DND-41 (cell line): Measurements from ENCODE around the gene PDPN.

Experiments used
- ATAC-seq: fragments of 200-7000 bp; cut with Tn5 transposase; 3 replicates; pipeline ENCODE4 v1.9.1; 2021; ENCODE audit warnings: low read depth; ENCODE audit not compliant: insufficient read depth
- DNase-seq: peaks from one replicate; pipeline ENCODE4 v3.0.0-alpha.2; 2020
- H2AFZ ChIP-seq: 2 replicates; pipeline ENCODE4 v1.6.0; 2012; ENCODE audit warnings: low read depth, low read length
- H3K27ac ChIP-seq: 2 replicates; pipeline ENCODE4 v1.5.1; 2012; ENCODE audit warnings: low read length, inconsistent platforms
- H3K27me3 ChIP-seq: fragments of 200-600 bp; sonication (generic); 2 replicates; pipeline ENCODE4 v1.6.0; 2012; ENCODE audit warnings: low read length, mild to moderate bottlenecking, inconsistent platforms; ENCODE audit not compliant: insufficient read depth, poor library complexity
- H3K36me3 ChIP-seq: 2 replicates; pipeline ENCODE4 v1.5.1; 2012; ENCODE audit warnings: low read length, inconsistent platforms; ENCODE audit not compliant: insufficient read depth
- H3K4me1 ChIP-seq: 2 replicates; pipeline ENCODE4 v1.5.1; 2012; ENCODE audit warnings: mild to moderate bottlenecking, low read length; ENCODE audit not compliant: insufficient read depth
- H3K4me2 ChIP-seq: 2 replicates; pipeline ENCODE4 v1.6.0; 2012; ENCODE audit warnings: mild to moderate bottlenecking, moderate library complexity, low read length, inconsistent platforms; ENCODE audit not compliant: insufficient read depth
- H3K4me3 ChIP-seq, 2 experiments: fragments of 200-600 bp in 1 of 2; shearing (Covaris generic) in 1 of 2; 2 replicates each; pipeline ENCODE4 v1.5.1; 2012 to 2016; ENCODE audit warnings: inconsistent platforms in 2 of 2, low read length in 2 of 2, mild to moderate bottlenecking in 2 of 2, low read depth in 1 of 2, moderate library complexity in 1 of 2
- H3K79me2 ChIP-seq: 2 replicates; pipeline ENCODE4 v1.6.0; 2012; ENCODE audit warnings: low read length, inconsistent platforms; ENCODE audit not compliant: insufficient read depth
- H3K9ac ChIP-seq: 2 replicates; pipeline ENCODE4 v1.6.0; 2012; ENCODE audit warnings: low read depth, mild to moderate bottlenecking, inconsistent platforms, low read length, moderate library complexity
- H3K9me3 ChIP-seq: 2 replicates; pipeline ENCODE4 v1.5.1; 2012; ENCODE audit warnings: low read length, moderate library complexity, mild to moderate bottlenecking, inconsistent platforms; ENCODE audit not compliant: insufficient read depth, severe bottlenecking
- H4K20me1 ChIP-seq: 2 replicates; pipeline ENCODE4 v1.6.0; 2012; ENCODE audit warnings: low read length; ENCODE audit not compliant: insufficient read depth
- EZH2 ChIP-seq: IDR thresholded peaks from 3 replicates; pipeline ENCODE4 v1.6.1; 2012; ENCODE audit warnings: borderline replicate concordance, low read depth, mild to moderate bottlenecking, moderate library complexity, low read length, inconsistent platforms; ENCODE audit not compliant: severe bottlenecking
- TF ChIP-seq, protein P1 (sequence below): IDR thresholded peaks from 2 replicates; pipeline ENCODE4 v1.5.1; 2012; ENCODE audit warnings: borderline replicate concordance, low read length, moderate library complexity, mild to moderate bottlenecking; ENCODE audit not compliant: poor library complexity, severe bottlenecking; ENCODE audit errors: extremely low read depth

The PDPN gene

DNA sequence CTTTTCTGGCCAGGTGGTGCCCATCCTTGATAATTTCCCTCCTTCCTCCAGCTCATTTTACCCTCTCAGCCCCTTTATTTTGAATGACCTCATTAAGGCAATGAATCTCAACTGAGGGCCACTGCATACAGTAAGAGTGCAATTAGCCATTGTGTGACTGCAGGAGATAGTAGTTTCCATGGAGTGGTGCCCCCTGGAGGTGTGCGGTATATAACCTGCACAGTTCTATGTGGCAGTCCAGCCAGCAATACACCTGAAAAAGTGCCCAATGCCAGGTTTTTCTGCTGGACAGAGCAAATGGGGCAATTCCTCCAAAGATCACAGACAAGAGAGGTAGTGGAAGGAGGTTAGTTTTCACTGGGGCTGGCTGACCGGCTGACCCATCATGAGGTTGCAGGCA is 43.9 kb upstream of the PDPN start:
- DNase-seq (peak; percentile 25), ATAC-seq (peak; percentile 54; the same call in 1 of the 3 replicates)
- no peak for TF ChIP-seq EZH2
- TF ChIP-seq, protein P1, sequence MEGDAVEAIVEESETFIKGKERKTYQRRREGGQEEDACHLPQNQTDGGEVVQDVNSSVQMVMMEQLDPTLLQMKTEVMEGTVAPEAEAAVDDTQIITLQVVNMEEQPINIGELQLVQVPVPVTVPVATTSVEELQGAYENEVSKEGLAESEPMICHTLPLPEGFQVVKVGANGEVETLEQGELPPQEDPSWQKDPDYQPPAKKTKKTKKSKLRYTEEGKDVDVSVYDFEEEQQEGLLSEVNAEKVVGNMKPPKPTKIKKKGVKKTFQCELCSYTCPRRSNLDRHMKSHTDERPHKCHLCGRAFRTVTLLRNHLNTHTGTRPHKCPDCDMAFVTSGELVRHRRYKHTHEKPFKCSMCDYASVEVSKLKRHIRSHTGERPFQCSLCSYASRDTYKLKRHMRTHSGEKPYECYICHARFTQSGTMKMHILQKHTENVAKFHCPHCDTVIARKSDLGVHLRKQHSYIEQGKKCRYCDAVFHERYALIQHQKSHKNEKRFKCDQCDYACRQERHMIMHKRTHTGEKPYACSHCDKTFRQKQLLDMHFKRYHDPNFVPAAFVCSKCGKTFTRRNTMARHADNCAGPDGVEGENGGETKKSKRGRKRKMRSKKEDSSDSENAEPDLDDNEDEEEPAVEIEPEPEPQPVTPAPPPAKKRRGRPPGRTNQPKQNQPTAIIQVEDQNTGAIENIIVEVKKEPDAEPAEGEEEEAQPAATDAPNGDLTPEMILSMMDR: peak; percentile 56
- H3K36me3 ChIP-seq: no peaks in the 10 kb centered on the region
- peaks cover 12% of the 10 kb centered on the region; the same call in 1 of the 2 replicates for H3K4me1 ChIP-seq
- no peak overlapping the region for H3K4me2 ChIP-seq
- no peak overlapping the region for H2AFZ ChIP-seq
- no peaks in the 10 kb centered on the region for H3K9me3 ChIP-seq
- no peaks in the 10 kb centered on the region for H4K20me1 ChIP-seq
- no peak overlapping the region for H3K9ac ChIP-seq
- H3K4me3 ChIP-seq: no peak overlapping the region
- no peaks in the 10 kb centered on the region for H3K79me2 ChIP-seq
- H3K27me3 ChIP-seq: no peaks in the 10 kb centered on the region
- no peak overlapping the region for H3K27ac ChIP-seq

- no peaks in the 10 kb centered on the region for H3K27me3 ChIP-seq
- no peak overlapping the region for H3K4me2 ChIP-seq
- H3K36me3 ChIP-seq: no peaks in the 10 kb centered on the region
- peaks cover 12% of the 10 kb centered on the region; the same call in 1 of the 2 replicates for H3K4me1 ChIP-seq
- H3K27ac ChIP-seq: no peak overlapping the region
- H4K20me1 ChIP-seq: no peaks in the 10 kb centered on the region
- H3K4me3 ChIP-seq: no peak overlapping the region
- H3K9me3 ChIP-seq: no peaks in the 10 kb centered on the region
- DNase-seq: no peak
- no peak overlapping the region for H2AFZ ChIP-seq
- no peaks in the 10 kb centered on the region for H3K79me2 ChIP-seq
- no peak for TF ChIP-seq EZH2
- TF ChIP-seq, protein P1: no peak
- no peak for ATAC-seq
- no peak overlapping the region for H3K9ac ChIP-seq
These were observed 42.8 kb upstream of the PDPN start for GRCh38 chr1:13540866-13541265.

DNA sequence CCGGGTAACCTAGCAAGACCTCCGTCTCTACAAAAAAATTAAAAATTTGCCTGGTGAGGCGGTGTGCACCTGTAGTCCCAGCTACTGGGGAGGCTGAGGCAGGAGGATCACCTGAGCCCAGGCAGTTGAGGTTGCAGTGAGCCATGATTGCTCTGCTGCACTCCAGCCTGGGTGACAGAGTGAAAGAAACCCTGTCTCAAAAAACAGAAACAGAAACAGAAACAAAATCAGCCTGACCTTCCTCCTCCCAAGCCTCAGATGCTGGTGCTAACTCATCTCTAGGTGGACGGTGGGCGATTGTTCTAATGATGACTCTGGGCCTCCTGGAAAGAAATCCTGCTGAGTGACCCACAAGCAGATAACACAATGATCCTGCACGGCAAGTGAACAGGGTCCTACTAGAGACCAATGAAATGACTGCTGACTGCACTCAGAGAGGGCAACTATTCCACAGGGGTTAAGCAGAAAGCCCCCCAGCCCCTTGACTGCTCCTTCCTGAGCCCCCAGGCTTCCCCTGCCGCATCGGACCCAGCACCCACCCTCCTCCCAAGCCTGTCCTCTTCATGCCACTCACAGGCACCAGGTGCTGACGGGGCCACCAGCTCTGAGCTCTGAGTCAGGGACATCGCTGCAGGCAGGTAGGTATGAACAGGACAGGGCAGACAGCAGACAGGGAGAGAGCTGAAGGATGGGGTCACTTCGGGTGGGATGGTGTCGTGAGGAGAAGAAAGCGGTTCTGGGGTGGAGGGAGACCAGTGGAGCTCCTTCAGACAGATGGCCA is 42.0 kb upstream of the PDPN start:
- no peaks in the 10 kb centered on the region for H3K79me2 ChIP-seq
- H3K9ac ChIP-seq: no peak overlapping the region
- TF ChIP-seq, protein P1: no peak
- no peak for TF ChIP-seq EZH2
- H3K27me3 ChIP-seq: no peaks in the 10 kb centered on the region
- no peak for ATAC-seq
- H4K20me1 ChIP-seq: no peaks in the 10 kb centered on the region
- no peak overlapping the region for H2AFZ ChIP-seq
- DNase-seq: no peak
- no peaks in the 10 kb centered on the region for H3K36me3 ChIP-seq
- H3K9me3 ChIP-seq: no peaks in the 10 kb centered on the region
- no peak overlapping the region for H3K4me3 ChIP-seq
- H3K27ac ChIP-seq: no peak overlapping the region
- H3K4me1 ChIP-seq: peaks cover 12% of the 10 kb centered on the region; the same call in 1 of the 2 replicates
- H3K4me2 ChIP-seq: no peak overlapping the region
